AG09319 (cell line): ENCODE data around the gene CDC20.

Experiments used
- DNase-seq: peaks from one replicate; pipeline ENCODE4 v3.0.0-alpha.2; 2010; ENCODE audit warnings: low read depth; ENCODE audit errors: extremely low read depth
- CTCF ChIP-seq: IDR thresholded peaks from 2 replicates; pipeline ENCODE4 v1.5.1; 2011; ENCODE audit warnings: low read depth, mild to moderate bottlenecking, inconsistent platforms, low read length, moderate library complexity

The CDC20 gene

GRCh38 chr1:43319766-43320165 is 39.0 kb upstream of the CDC20 start:
- no peak for DNase-seq
- TF ChIP-seq CTCF, result no peak

GRCh38 chr1:43321331-43321891 is 37.4 kb upstream of the CDC20 start:
- DNase-seq, result no peak
- no peak for TF ChIP-seq CTCF

DNA sequence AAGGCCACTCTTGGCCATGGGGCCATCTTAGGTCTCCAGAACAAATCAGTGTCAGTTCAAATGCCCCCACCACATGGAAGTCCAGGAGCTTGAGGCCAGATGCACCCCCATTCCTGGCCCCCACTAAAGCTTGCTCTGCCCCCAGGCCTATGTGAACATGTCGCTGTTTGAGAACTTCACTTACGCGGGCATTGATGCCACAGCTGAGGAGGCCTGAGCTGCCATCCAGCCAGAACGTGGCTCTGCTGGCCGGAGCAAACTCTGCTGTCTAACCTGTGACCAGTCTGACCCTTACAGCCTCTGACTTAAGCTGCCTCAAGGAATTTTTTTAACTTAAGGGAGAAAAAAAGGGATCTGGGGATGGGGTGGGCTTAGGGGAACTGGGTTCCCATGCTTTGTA is 36.3 kb upstream of the CDC20 start:
- no peak for DNase-seq
- TF ChIP-seq CTCF, result no peak

- no peak for TF ChIP-seq CTCF
- DNase-seq, result no peak
Observed at GRCh38 chr1:43324810-43325209, 34.0 kb upstream of the CDC20 start.

DNA sequence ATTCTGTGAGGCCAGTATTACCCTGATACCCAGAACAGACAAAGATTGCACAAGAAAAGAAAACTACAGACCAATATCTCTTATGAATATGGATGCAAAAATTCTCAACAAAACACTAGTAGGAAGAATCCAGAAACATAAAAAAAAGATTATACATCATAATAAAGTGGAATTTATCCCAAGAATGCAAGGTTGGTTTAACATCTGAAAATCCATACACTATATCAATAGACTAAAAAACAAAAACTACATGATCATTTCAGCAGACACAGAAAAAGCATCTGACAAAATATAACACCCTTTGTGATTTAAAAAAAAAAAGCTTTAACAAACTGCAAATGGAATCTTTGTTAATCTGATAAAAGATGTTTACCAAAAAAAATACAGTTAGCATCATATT is 33.4 kb upstream of the CDC20 start:
- no peak for TF ChIP-seq CTCF

GRCh38 chr1:43327549-43328292 is 31.1 kb upstream of the CDC20 start:
- no peak for TF ChIP-seq CTCF
- DNase-seq, result peak; percentile 23

More for the DNA sequence above, 33.4 kb upstream of the CDC20 start:
- DNase-seq, result no peak

GRCh38 chr1:43329995-43330751 is 28.6 kb upstream of the CDC20 start:
- no peak for TF ChIP-seq CTCF
- DNase-seq, result peak; percentile 41
